IPS-15b (cell line): ENCODE results near the gene PLCG2.
"Not testable (repeated sequence)": the region's sequence is repeated elsewhere in the genome, so short reads cannot be mapped to it uniquely, and the experiment has no call there.

Source experiments
- H3K27me3 ChIP-seq: one replicate; pipeline ENCODE4 v1.6.1; 2013; ENCODE audit warnings: low read length; ENCODE audit not compliant: control insufficient read depth, insufficient read depth
- H3K36me3 ChIP-seq: one replicate; pipeline ENCODE4 v1.6.1; 2013; ENCODE audit warnings: low read length; ENCODE audit not compliant: control insufficient read depth, insufficient read depth
- H3K4me1 ChIP-seq: one replicate; pipeline ENCODE4 v1.6.1; 2013; ENCODE audit warnings: mild to moderate bottlenecking, low read length; ENCODE audit not compliant: control insufficient read depth, insufficient read depth
- H3K4me3 ChIP-seq: one replicate; pipeline ENCODE4 v1.5.1; 2013; ENCODE audit warnings: low read depth, low read length
- H3K9ac ChIP-seq: one replicate; pipeline ENCODE4 v1.6.1; 2013; ENCODE audit warnings: low read depth, mild to moderate bottlenecking, low read length
- H3K9me3 ChIP-seq: one replicate; pipeline ENCODE4 v1.6.1; 2013; ENCODE audit warnings: mild to moderate bottlenecking, low read length; ENCODE audit not compliant: control insufficient read depth, insufficient read depth

The PLCG2 gene

DNA sequence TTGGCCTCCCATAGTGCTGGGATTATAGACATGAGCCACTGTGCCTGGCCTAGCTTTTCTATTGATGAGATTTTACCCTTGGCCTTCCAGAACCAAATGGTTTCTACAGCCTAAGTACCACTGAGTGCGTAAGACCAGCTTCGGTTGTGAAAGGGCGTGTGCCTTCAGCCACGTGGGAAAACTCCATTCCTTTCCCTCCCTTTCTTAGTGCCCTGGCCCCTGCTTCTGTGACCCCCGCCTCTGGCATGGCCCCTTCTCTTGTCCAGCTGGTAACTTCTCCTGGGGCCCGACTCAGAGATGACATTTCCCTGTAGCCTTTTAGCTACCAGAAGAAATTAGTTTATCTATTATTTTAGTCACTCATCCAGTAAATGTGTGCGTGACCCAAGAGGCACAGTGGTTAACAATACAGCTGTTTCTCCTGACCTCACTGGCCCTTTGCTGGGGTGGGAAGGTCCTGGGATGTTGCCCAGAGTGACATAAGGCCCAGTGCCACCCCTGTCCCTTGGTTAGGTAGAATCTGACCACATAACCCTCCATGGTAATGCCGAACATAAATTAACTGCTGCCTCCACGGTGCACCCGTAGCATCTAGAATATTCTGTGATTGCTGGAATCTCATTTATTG is 97.3 kb downstream of the PLCG2 start:
- no peaks in the 10 kb centered on the region for H3K27me3 ChIP-seq
- no peak overlapping the region for H3K4me3 ChIP-seq
- H3K9me3 ChIP-seq: no peaks in the 10 kb centered on the region
- no peak overlapping the region for H3K9ac ChIP-seq
- no peaks in the 10 kb centered on the region for H3K36me3 ChIP-seq
- peaks cover 19% of the 10 kb centered on the region for H3K4me1 ChIP-seq

- not testable (repeated sequence) for H3K9ac ChIP-seq, H3K36me3 ChIP-seq, H3K9me3 ChIP-seq, H3K27me3 ChIP-seq, H3K4me3 ChIP-seq
- peaks cover 19% of the 10 kb centered on the region for H3K4me1 ChIP-seq
Observed at GRCh38 chr16:81877490-81877889, 98.4 kb downstream of the PLCG2 start.

DNA sequence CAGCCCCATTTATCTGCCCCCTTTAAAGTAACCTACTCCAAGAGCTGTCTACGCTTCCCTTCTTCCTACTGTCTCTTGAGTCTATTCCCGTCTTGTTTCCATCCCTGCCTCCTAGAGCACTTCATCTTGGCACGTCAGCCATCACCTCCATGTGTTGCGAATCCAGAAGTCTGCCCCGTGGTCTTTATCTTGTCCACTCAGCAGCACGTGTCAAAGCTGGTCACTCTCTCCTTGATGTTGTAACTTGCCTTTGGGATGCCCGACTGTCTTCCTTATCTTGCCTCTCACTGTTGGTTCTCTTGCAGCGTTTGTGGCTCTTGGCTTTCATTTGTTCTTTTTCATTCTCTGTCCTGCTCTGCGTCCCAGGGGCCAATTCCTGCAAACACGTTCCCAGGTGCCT is 99.4 kb downstream of the PLCG2 start:
- no peaks in the 10 kb centered on the region for H3K9me3 ChIP-seq

DNA sequence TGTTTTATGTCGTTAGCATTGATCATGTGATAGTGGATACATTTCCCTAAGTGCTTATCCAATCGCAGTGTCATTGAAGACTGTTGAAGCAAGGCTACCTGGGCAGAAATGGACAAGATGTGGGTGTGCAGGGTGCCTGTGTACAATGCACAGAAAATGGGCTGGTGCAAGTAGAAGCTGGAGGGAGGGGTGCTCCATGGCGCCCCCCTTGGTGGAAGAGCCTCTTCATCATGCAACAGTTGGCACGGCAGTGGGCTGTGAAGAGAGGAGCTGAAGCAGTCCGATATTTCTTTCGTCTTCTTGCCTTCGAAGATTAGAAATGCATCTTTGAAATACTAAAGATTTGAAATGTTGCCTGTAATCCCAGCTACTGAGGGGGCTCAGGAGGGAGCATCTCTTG is 100.5 kb downstream of the PLCG2 start:
- H3K36me3 ChIP-seq: no peaks in the 10 kb centered on the region
- H3K9me3 ChIP-seq: no peaks in the 10 kb centered on the region
- no peak overlapping the region for H3K9ac ChIP-seq

More for the DNA sequence above, 99.4 kb downstream of the PLCG2 start:
- Histone ChIP-seq H3K9ac (no peak overlapping the region), H3K4me1 (peaks cover 19% of the 10 kb centered on the region), H3K4me3 (no peak overlapping the region), H3K27me3 (no peaks in the 10 kb centered on the region), H3K36me3 (no peaks in the 10 kb centered on the region)

DNA sequence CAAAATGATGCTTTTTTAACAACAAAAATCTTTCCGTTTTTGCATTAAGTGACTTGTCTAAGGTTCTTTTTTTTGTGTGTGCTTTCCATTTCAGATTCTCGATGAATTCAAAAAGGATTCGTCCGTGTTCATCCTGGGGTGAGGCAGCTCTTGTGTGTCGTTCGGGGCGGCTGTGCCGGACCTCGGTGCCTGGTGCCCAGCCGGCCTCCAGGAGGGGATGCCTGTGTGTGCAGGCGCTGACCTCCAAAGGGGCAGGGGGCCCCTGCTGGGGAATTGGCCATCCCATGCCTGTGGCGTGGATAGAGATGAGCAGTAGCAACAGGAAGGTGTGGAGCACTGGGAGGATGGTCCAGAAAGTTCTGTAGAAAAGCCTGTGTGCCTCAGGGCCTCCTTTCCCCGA is 101.7 kb downstream of the PLCG2 start:
- Histone ChIP-seq H3K27me3 (no peaks in the 10 kb centered on the region), H3K9me3 (no peaks in the 10 kb centered on the region), H3K4me1 (peaks cover 8% of the 10 kb centered on the region), H3K9ac (no peak overlapping the region), H3K36me3 (no peaks in the 10 kb centered on the region), H3K4me3 (no peak overlapping the region)

More for the DNA sequence above, 100.5 kb downstream of the PLCG2 start:
- H3K4me1 ChIP-seq: peaks cover 13% of the 10 kb centered on the region
- no peak overlapping the region for H3K4me3 ChIP-seq
- H3K27me3 ChIP-seq: no peaks in the 10 kb centered on the region

GRCh38 chr16:81881228-81881627 is 102.1 kb downstream of the PLCG2 start:
- H3K9ac ChIP-seq: no peak overlapping the region
- no peaks in the 10 kb centered on the region for H3K36me3 ChIP-seq
- peaks cover 8% of the 10 kb centered on the region for H3K4me1 ChIP-seq
- no peaks in the 10 kb centered on the region for H3K9me3 ChIP-seq
- no peaks in the 10 kb centered on the region for H3K27me3 ChIP-seq
- H3K4me3 ChIP-seq: no peak overlapping the region

DNA sequence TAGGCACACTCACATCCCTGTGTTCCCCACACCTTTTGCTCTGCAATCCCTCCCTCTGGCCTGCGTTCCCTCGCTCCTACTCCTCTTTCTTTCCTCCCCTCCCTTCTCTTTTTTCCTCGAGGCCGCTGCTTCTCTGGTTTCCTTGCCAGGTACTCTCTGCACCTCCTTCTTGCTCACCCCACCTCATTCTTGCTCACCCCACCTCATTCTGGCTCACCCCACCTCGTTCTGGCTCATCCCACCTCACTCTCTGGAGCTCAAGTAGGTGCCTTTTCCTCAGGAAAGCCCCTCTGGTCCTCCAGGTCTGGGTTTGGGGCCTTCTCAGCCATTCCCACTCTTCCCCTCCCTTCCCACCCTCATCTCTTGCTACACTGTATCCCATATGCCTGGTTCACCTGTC is 103.5 kb downstream of the PLCG2 start:
- H3K9me3 ChIP-seq: no peaks in the 10 kb centered on the region
- H3K4me3 ChIP-seq: no peak overlapping the region
- H3K27me3 ChIP-seq: no peaks in the 10 kb centered on the region
- H3K36me3 ChIP-seq: no peaks in the 10 kb centered on the region
- peaks cover 8% of the 10 kb centered on the region for H3K4me1 ChIP-seq
- H3K9ac ChIP-seq: no peak overlapping the region

- H3K4me3 ChIP-seq: no peak overlapping the region
- H3K9ac ChIP-seq: no peak overlapping the region
- H3K27me3 ChIP-seq: no peaks in the 10 kb centered on the region
- peaks cover 8% of the 10 kb centered on the region for H3K4me1 ChIP-seq
- no peaks in the 10 kb centered on the region for H3K9me3 ChIP-seq
- no peaks in the 10 kb centered on the region for H3K36me3 ChIP-seq
Observed at GRCh38 chr16:81883235-81883634, 104.1 kb downstream of the PLCG2 start.

DNA sequence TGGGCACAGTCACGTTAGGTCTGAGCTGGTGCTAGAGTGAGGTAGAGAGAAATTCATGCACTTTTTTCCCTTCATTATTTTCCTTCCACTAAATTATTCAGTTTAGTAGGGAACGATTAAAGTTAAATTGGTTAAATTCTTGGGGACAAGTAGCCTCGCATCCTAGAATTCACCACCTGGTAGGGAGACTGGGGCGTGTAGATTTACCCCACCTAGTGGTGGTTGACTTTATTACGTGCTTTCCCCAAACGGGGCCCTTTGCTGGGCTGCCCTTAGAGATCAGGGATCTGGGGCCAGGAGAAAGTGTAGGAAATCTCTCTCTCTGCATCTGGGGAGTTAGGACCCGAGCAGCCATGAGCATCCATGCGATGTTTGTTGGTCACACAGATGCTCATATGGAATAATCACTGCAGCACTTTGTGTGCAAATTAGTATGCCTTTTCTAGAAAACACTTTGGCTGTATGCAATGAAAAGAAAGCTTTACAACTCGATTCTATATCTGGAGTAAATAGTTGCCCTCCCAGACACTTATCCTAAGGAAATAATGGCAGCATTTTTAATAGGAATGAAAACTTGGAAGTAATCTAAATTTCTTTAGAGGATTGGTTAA is 107.0 kb downstream of the PLCG2 start:
- no peaks in the 10 kb centered on the region for H3K36me3 ChIP-seq
- H3K9ac ChIP-seq: no peak overlapping the region
- no peaks in the 10 kb centered on the region for H3K27me3 ChIP-seq
- H3K9me3 ChIP-seq: no peaks in the 10 kb centered on the region
- H3K4me1 ChIP-seq: peaks cover 7% of the 10 kb centered on the region
- H3K4me3 ChIP-seq: no peak overlapping the region

GRCh38 chr16:81888520-81889394 is 109.7 kb downstream of the PLCG2 start:
- Histone ChIP-seq H3K9ac (no peak overlapping the region), H3K9me3 (no peaks in the 10 kb centered on the region), H3K36me3 (no peaks in the 10 kb centered on the region), H3K4me1 (peaks cover 7% of the 10 kb centered on the region), H3K4me3 (no peak overlapping the region), H3K27me3 (no peaks in the 10 kb centered on the region)

DNA sequence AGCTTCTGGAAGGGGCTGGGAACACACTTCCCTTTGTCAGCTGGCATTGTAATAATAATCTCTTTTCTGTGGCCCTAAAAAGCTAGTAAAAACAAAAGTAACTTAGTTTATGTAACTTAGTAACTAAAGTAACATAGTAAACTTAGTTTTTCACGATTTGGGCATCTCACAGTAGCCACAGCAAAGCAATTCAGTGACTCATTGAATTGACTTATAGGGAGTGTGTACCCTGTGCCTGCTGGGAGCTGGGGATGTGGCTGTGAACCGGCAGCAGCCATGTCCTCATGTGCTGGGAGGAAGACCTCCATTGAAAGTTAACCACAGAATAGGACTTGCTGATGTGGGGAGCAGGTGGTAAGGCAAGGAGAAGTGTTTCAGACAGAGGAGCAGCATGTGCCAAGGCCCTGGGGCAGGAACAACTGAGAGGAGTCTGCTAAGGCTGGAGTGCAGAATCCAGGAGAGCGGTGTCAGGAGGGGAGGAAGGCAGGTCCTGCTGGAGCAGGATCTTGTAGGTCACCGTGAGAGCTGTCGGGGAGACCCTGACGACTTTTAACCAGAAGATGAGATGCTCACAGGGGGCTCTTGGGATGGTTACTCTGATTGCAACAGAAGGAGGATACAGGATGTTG is 112.8 kb downstream of the PLCG2 start:
- Histone ChIP-seq H3K9me3 (no peaks in the 10 kb centered on the region), H3K9ac (no peak overlapping the region), H3K4me3 (no peak overlapping the region), H3K4me1 (peaks cover 7% of the 10 kb centered on the region), H3K27me3 (no peaks in the 10 kb centered on the region), H3K36me3 (no peaks in the 10 kb centered on the region)
